Neural progenitor cell (in vitro differentiated cells): ENCODE data around the gene SEZ6L. TPM values are rescaled to one million over a fixed set of nuclear protein-coding genes. Genes with fewer than 3 reads are reported as not detected.

ENCODE experiments used
- DNase-seq: peaks from one replicate; pipeline ENCODE4 v3.0.0-alpha.2; 2016; ENCODE audit warnings: low spot score
- H2AFZ ChIP-seq: fragments of 200-600 bp; sonication (generic); replicated peaks from 2 replicates; pipeline ENCODE4 v1.6.1; 2016; ENCODE audit warnings: antibody characterized with exemption
- H3F3A ChIP-seq: fragments of 200-600 bp; sonication (generic); 2 replicates; pipeline ENCODE4 v1.6.1; 2016; ENCODE audit warnings: antibody characterized with exemption, low read depth
- H3K27ac ChIP-seq: fragments of 200-600 bp; sonication (generic); 2 replicates; pipeline ENCODE4 v1.5.1; 2016; ENCODE audit warnings: mild to moderate bottlenecking
- H3K27me3 ChIP-seq: fragments of 200-600 bp; sonication (generic); 2 replicates; pipeline ENCODE4 v1.6.1; 2016; ENCODE audit warnings: mild to moderate bottlenecking, moderate library complexity
- H3K36me3 ChIP-seq: fragments of 200-600 bp; sonication (generic); 2 replicates; pipeline ENCODE4 v1.5.1; 2016
- H3K4me1 ChIP-seq: fragments of 200-600 bp; sonication (generic); 2 replicates; pipeline ENCODE4 v1.6.1; 2016; ENCODE audit warnings: mixed run types
- H3K4me2 ChIP-seq: fragments of 200-600 bp; sonication (generic); 2 replicates; pipeline ENCODE4 v1.6.1; 2016
- H3K4me3 ChIP-seq: fragments of 200-600 bp; sonication (generic); 2 replicates; pipeline ENCODE4 v1.5.1; 2016
- H3K79me2 ChIP-seq: fragments of 200-600 bp; sonication (generic); 2 replicates; pipeline ENCODE4 v1.6.1; 2016; ENCODE audit warnings: low read depth
- H3K9ac ChIP-seq: fragments of 200-600 bp; sonication (generic); 2 replicates; pipeline ENCODE4 v1.6.1; 2016
- H3K9me3 ChIP-seq: fragments of 200-600 bp; sonication (generic); 2 replicates; pipeline ENCODE4 v1.5.1; 2016; ENCODE audit warnings: low read depth
- H4K20me1 ChIP-seq: fragments of 200-600 bp; sonication (generic); 2 replicates; pipeline ENCODE4 v1.6.1; 2016; ENCODE audit warnings: low read depth
- H3K27ac Mint-ChIP-seq: 3 replicates; pipeline ENCODE4 v1.8.0; 2021; ENCODE audit warnings: mixed read lengths
- H3K27me3 Mint-ChIP-seq: 2 replicates; pipeline ENCODE4 v1.8.0; 2022; ENCODE audit warnings: low read depth, mild to moderate bottlenecking, inconsistent platforms, moderate library complexity, mixed read lengths; ENCODE audit not compliant: insufficient read depth
- H3K36me3 Mint-ChIP-seq: 3 replicates; pipeline ENCODE4 v1.8.0; 2021; ENCODE audit warnings: mixed read lengths
- H3K4me1 Mint-ChIP-seq: 3 replicates; pipeline ENCODE4 v1.8.0; 2021; ENCODE audit warnings: mixed read lengths
- H3K4me3 Mint-ChIP-seq: 3 replicates; pipeline ENCODE4 v1.8.0; 2021; ENCODE audit warnings: mild to moderate bottlenecking, moderate library complexity, mixed read lengths
- H3K9me3 Mint-ChIP-seq: 3 replicates; pipeline ENCODE4 v1.8.0; 2020; ENCODE audit warnings: mixed read lengths
- CTCF ChIP-seq: fragments of 200-600 bp; sonication (generic); IDR thresholded peaks from 2 replicates; pipeline ENCODE4 v1.5.1; 2017; ENCODE audit warnings: antibody characterized with exemption, mild to moderate bottlenecking
- EZH2 ChIP-seq: fragments of 200-600 bp; sonication (generic); IDR thresholded peaks from 2 replicates; pipeline ENCODE4 v1.6.1; 2017; ENCODE audit warnings: antibody characterized with exemption, mild to moderate bottlenecking, moderate library complexity
- EZH2phosphoT487 ChIP-seq: fragments of 200-600 bp; sonication (generic); IDR thresholded peaks from 2 replicates; pipeline ENCODE4 v1.6.1; 2017; ENCODE audit warnings: antibody characterized with exemption
- total RNA-seq: library from RNA; depleted of rRNA; stranded (reverse); fragments of >200 nt; gene quantifications from 2 replicates; pipeline ENCODE4 v1.2.3, GENCODE V29; 2015; ENCODE audit warnings: low replicate concordance

SEZ6L gene
- total RNA-seq, 1 donor from 2014 or later: 0.22 TPM

GRCh38 chr22:26428515-26429457 lies 259.5 kb downstream of the SEZ6L start, which contains the start of gene ASPHD2:
Gene ASPHD2 (plus strand): TSS chr22:26429260. CDS start chr22:26433616, 4,356 bp downstream.
- H3K4me2 ChIP-seq: peak within 1 kb of the TSS; percentile 80
- peaks cover 32% of the 10 kb centered on the region for H3F3A ChIP-seq
- H3K4me3 ChIP-seq: peak within 1 kb of the TSS; percentile 56
- H3K27me3 ChIP-seq: peaks cover 50% of the 10 kb centered on the region
- H3K4me1 Mint-ChIP-seq: peaks cover 38% of the 10 kb centered on the region
- peak within 1 kb of the TSS; percentile 97 for H3K4me3 Mint-ChIP-seq
- peak; percentile 93 for DNase-seq
- peaks cover 17% of the 10 kb centered on the region for H3K79me2 ChIP-seq
- H3K36me3 ChIP-seq: no peaks in the 10 kb centered on the region
- no peak within 1 kb of the TSS for H3K9ac ChIP-seq
- no peaks in the 10 kb centered on the region for H3K36me3 Mint-ChIP-seq
- H3K4me1 ChIP-seq: peaks cover 34% of the 10 kb centered on the region
- peaks cover 14% of the 10 kb centered on the region for H3K27me3 Mint-ChIP-seq
- no peaks in the 10 kb centered on the region for H3K9me3 ChIP-seq
- H2AFZ ChIP-seq: peak within 1 kb of the TSS; percentile 96
- peaks cover 21% of the 10 kb centered on the region for H4K20me1 ChIP-seq
- peak within 1 kb of the TSS; percentile 84 for H3K27ac Mint-ChIP-seq
- H3K27ac ChIP-seq: no peak within 1 kb of the TSS
- no peaks in the 10 kb centered on the region for H3K9me3 Mint-ChIP-seq
- TF ChIP-seq CTCF (no peak), EZH2 (no peak), EZH2phosphoT487 (no peak)

- H4K20me1 ChIP-seq: peaks cover 21% of the 10 kb centered on the region
- H3K4me1 ChIP-seq: peaks cover 34% of the 10 kb centered on the region
- peaks cover 14% of the 10 kb centered on the region for H3K27me3 Mint-ChIP-seq
- H2AFZ ChIP-seq: peak overlapping the region; percentile 42
- H3K27ac ChIP-seq: no peak overlapping the region
- H3K27ac Mint-ChIP-seq: no peak overlapping the region
- no peaks in the 10 kb centered on the region for H3K9me3 Mint-ChIP-seq
- TF ChIP-seq CTCF (no peak), EZH2 (no peak), EZH2phosphoT487 (no peak)
- peaks cover 17% of the 10 kb centered on the region for H3K79me2 ChIP-seq
- no peaks in the 10 kb centered on the region for H3K36me3 Mint-ChIP-seq
- H3F3A ChIP-seq: peaks cover 32% of the 10 kb centered on the region
- H3K4me1 Mint-ChIP-seq: peaks cover 38% of the 10 kb centered on the region
- peak overlapping the region; percentile 78 for H3K4me2 ChIP-seq
- peaks cover 46% of the 10 kb centered on the region for H3K27me3 ChIP-seq
- peak overlapping the region; percentile 56 for H3K4me3 ChIP-seq
- H3K4me3 Mint-ChIP-seq: peak overlapping the region; percentile 90
- H3K36me3 ChIP-seq: no peaks in the 10 kb centered on the region
- no peak overlapping the region for H3K9ac ChIP-seq
- DNase-seq: no peak
- H3K9me3 ChIP-seq: no peaks in the 10 kb centered on the region
These were observed 260.4 kb downstream of the SEZ6L start for GRCh38 chr22:26429458-26430286.

- Histone ChIP-seq H3K4me2 (peak overlapping the region; percentile 78), H3K4me3 (peak overlapping the region; percentile 56), H2AFZ (no peak overlapping the region), H3K79me2 (peaks cover 17% of the 10 kb centered on the region), H3F3A (peaks cover 32% of the 10 kb centered on the region), H3K36me3 (no peaks in the 10 kb centered on the region), H3K27ac (no peak overlapping the region), H4K20me1 (peaks cover 21% of the 10 kb centered on the region), H3K9ac (no peak overlapping the region), H3K9me3 (no peaks in the 10 kb centered on the region), H3K4me1 (peaks cover 34% of the 10 kb centered on the region), H3K27me3 (peaks cover 38% of the 10 kb centered on the region)
- Mint-ChIP-seq H3K4me1 (peaks cover 41% of the 10 kb centered on the region), H3K36me3 (no peaks in the 10 kb centered on the region), H3K27me3 (peaks cover 15% of the 10 kb centered on the region), H3K27ac (peak overlapping the region; percentile 1), H3K9me3 (no peaks in the 10 kb centered on the region), H3K4me3 (peak overlapping the region; percentile 90)
- TF ChIP-seq CTCF (no peak), EZH2 (no peak), EZH2phosphoT487 (no peak)
- DNase-seq: no peak
These were observed 261.3 kb downstream of the SEZ6L start for GRCh38 chr22:26430600-26430999.
